HEK293T (cell line): Measurements from ENCODE around the gene HLF.

Source experiments
- BHLHE40 ChIP-seq: fragments of 450-650 bp; IDR thresholded peaks from 2 replicates; pipeline ENCODE4 v1.6.1; 2016; ENCODE audit warnings: mild to moderate bottlenecking, moderate library complexity, borderline replicate concordance
- ELF4 ChIP-seq: fragments of 450-650 bp; IDR thresholded peaks from 2 replicates; pipeline ENCODE4 v1.6.1; 2017; ENCODE audit warnings: antibody characterized with exemption
- FOXA1 ChIP-seq: fragments of 450-650 bp; IDR thresholded peaks from 2 replicates; pipeline ENCODE4 v1.6.1; 2016; ENCODE audit warnings: mild to moderate bottlenecking
- FOXK2 ChIP-seq: fragments of 450-650 bp; IDR thresholded peaks from 2 replicates; pipeline ENCODE4 v1.6.1; 2016; ENCODE audit warnings: mild to moderate bottlenecking
- LEF1 ChIP-seq: fragments of 450-650 bp; IDR thresholded peaks from 2 replicates; pipeline ENCODE4 v1.6.1; 2017; ENCODE audit warnings: mild to moderate bottlenecking, borderline replicate concordance
- SP1 ChIP-seq: fragments of 450-650 bp; IDR thresholded peaks from 2 replicates; pipeline ENCODE4 v1.6.1; 2017
- SUZ12 ChIP-seq: fragments of 450-650 bp; IDR thresholded peaks from 2 replicates; pipeline ENCODE4 v1.6.1; 2016; ENCODE audit warnings: mild to moderate bottlenecking
- TARDBP ChIP-seq: fragments of 450-650 bp; IDR thresholded peaks from 2 replicates; pipeline ENCODE4 v1.6.1; 2016
- ZNF384 ChIP-seq: fragments of 450-650 bp; IDR thresholded peaks from 2 replicates; pipeline ENCODE4 v1.6.1; 2016
- TF ChIP-seq, protein P1 (sequence below): fragments of 450-650 bp; IDR thresholded peaks from 2 replicates; pipeline ENCODE4 v1.6.1; 2016

DNA sequence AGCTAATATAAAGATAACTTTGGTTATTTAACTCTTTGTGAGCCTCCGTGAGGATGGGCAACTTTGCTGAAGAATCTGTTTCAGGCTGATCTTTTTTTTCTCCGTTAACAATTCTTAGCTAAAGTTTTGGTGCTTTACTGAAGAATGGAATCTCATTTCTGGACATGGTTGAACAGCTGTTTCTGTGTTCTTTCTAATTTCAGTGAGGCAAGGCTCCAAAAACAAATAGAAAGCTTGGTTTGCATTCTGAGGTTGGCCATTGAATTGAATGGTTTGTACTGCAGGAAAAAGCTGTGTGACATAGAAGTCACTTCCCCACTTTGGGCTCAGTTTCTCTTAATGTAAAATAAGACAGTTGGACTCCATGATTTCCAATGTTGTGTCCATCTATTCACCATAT, 22.3 kb upstream of the HLF start:
- TF ChIP-seq LEF1: no peak
- no peak for TF ChIP-seq TARDBP
- no peak for TF ChIP-seq ELF4
- TF ChIP-seq SP1: no peak
- TF ChIP-seq ZNF384: no peak
- no peak for TF ChIP-seq SUZ12
- no peak for TF ChIP-seq BHLHE40
- TF ChIP-seq, protein P1, sequence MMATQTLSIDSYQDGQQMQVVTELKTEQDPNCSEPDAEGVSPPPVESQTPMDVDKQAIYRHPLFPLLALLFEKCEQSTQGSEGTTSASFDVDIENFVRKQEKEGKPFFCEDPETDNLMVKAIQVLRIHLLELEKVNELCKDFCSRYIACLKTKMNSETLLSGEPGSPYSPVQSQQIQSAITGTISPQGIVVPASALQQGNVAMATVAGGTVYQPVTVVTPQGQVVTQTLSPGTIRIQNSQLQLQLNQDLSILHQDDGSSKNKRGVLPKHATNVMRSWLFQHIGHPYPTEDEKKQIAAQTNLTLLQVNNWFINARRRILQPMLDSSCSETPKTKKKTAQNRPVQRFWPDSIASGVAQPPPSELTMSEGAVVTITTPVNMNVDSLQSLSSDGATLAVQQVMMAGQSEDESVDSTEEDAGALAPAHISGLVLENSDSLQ: no peak
- no peak for TF ChIP-seq FOXA1
- no peak for TF ChIP-seq FOXK2
